Uterus (tissue), 4 donors: ENCODE measurements around the gene CNOT3. TPM values are rescaled to one million over a fixed set of nuclear protein-coding genes. Genes with fewer than 3 reads are reported as not detected.

Experiments
- DNase-seq, 2 donors: peaks; one replicate each; pipeline ENCODE4 v3.0.0-alpha.2; 2019 to 2020
- H3K27ac ChIP-seq, 2 donors: fragments of 200-600 bp; sonication (generic); 1 replicate in 1 of 2; 2 replicates in 1 of 2; pipeline ENCODE4 v1.5.1; 2016 to 2018
- H3K27me3 ChIP-seq, 2 donors: fragments of 200-600 bp; sonication (generic); one replicate each; pipeline ENCODE4 v1.5.1; 2018 to 2019; ENCODE audit warnings: control low read depth in 1 of 2
- H3K36me3 ChIP-seq, 2 donors: fragments of 200-600 bp; sonication (generic); one replicate each; pipeline ENCODE4 v1.5.1; 2019; ENCODE audit warnings: control low read depth in 1 of 2
- H3K4me1 ChIP-seq, 2 donors: fragments of 200-600 bp; sonication (generic); one replicate each; pipeline ENCODE4 v1.5.1; 2018 to 2019; ENCODE audit warnings: control low read depth in 1 of 2
- H3K4me3 ChIP-seq, 2 donors: fragments of 200-600 bp; sonication (generic); 1 replicate in 1 of 2; 2 replicates in 1 of 2; pipeline ENCODE4 v1.5.1; 2018 to 2019; ENCODE audit warnings: mild to moderate bottlenecking in 1 of 2
- H3K9me3 ChIP-seq, 2 donors: fragments of 200-600 bp; sonication (generic); one replicate each; pipeline ENCODE4 v1.5.1; 2019; ENCODE audit warnings: control low read depth in 1 of 2
- POLR2A ChIP-seq, 2 donors: fragments of 450-650 bp; IDR thresholded peaks; one replicate each; pipeline ENCODE4 v1.6.1; 2016; ENCODE audit warnings: antibody characterized with exemption in 2 of 2, mild to moderate bottlenecking in 1 of 2, moderate library complexity in 1 of 2
- intact Hi-C: fragments of 100-400 bp; cut with DNase I; formaldehyde crosslinking; loops from one replicate; pipeline ENCODE4 v1.15.1; 2023; ENCODE audit warnings: low total_unique reads
- total RNA-seq, 4 donors: library from RNA; depleted of rRNA in 3 of 4; stranded (reverse); fragments of >200 nt in 3 of 4; gene quantifications; one replicate each; pipeline versions ENCODE4 v1.1.0 to v1.2.4, GENCODE V29; 2014 to 2023
- TF ChIP-seq, protein P1 (sequence below), 4 experiments: fragments of 200-600 bp in 2 of 4; fragments of 450-650 bp in 2 of 4; sonication (generic) in 2 of 4; IDR thresholded peaks; one replicate each; pipeline ENCODE4 v1.5.1; 2016 to 2019; ENCODE audit warnings: antibody characterized with exemption in 4 of 4, mild to moderate bottlenecking in 2 of 4, moderate library complexity in 1 of 4
- donor health status: DM: yes; HTN: yes; CAD: no.

CNOT3 gene
- total RNA-seq, 4 donors from 2014 or later: 0.88 to 41.6 (median 9.9) TPM

DNA sequence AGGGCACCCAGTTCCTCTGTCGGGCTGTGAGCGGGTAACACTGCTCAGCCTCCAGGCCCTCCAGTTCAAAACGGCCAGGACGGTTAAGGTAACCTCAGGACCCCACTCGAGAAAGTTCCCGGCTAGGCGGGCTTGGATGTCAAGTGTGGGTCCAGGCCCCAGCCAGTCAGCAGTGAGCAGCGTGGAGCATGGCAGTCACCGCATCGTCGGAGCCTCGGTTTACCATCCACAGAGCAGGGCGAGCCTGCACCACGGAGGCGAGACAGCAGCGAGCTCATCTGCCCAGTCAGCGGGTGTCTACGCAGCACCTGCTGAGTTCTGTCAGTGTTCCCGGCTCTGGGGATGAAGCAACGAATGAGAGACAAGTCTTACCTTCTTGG lies 8.0 kb upstream of the CNOT3 start:
- Histone ChIP-seq H3K4me3 (no peak overlapping the region), H3K27ac (no peak overlapping the region), H3K27me3 (no peaks in the 10 kb centered on the region), H3K4me1 (no peaks in the 10 kb centered on the region), H3K36me3 (no peaks in the 10 kb centered on the region), H3K9me3 (no peaks in the 10 kb centered on the region)
- intact Hi-C loops: no loop called here
- no peak for DNase-seq
- no peak for TF ChIP-seq POLR2A (IDR thresholded peaks at IDR 0.05)
- TF ChIP-seq, protein P1, sequence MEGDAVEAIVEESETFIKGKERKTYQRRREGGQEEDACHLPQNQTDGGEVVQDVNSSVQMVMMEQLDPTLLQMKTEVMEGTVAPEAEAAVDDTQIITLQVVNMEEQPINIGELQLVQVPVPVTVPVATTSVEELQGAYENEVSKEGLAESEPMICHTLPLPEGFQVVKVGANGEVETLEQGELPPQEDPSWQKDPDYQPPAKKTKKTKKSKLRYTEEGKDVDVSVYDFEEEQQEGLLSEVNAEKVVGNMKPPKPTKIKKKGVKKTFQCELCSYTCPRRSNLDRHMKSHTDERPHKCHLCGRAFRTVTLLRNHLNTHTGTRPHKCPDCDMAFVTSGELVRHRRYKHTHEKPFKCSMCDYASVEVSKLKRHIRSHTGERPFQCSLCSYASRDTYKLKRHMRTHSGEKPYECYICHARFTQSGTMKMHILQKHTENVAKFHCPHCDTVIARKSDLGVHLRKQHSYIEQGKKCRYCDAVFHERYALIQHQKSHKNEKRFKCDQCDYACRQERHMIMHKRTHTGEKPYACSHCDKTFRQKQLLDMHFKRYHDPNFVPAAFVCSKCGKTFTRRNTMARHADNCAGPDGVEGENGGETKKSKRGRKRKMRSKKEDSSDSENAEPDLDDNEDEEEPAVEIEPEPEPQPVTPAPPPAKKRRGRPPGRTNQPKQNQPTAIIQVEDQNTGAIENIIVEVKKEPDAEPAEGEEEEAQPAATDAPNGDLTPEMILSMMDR (IDR thresholded peaks at IDR 0.05): no peak

DNA sequence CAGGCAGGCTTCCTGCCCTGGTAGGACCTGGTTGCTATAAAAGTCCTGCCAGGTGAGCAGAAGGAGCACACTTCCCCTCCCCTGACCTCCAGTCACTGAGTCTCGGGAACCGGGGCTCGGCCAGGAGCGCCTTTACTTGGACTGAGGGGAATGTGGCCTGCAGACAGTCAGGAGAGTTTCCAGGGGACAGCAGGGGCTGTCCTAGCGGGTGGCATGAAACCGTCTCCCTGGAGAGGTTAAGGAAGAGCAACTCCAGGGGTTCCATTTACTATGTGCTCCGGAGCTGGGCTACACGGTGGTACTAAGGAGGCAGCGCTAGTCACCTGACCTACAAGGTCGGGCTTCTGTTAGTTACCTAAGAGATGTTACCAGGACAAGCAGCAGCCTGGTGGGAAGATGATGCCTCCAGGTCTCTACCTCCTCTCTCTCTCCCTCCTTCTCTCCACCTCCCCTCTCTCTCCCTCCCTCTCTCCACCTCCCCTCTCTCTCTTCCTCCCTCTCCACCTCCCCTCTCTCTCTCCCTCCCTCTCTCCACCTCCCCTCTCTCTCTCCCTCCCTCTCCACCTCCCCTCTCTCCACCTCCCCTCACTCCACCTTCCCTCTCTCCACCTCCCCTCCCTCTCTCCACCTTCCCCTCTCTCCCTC lies 4.1 kb upstream of the CNOT3 start:
- TF ChIP-seq POLR2A (IDR thresholded peaks at IDR 0.05): no peak
- TF ChIP-seq, protein P1 (IDR thresholded peaks at IDR 0.05): no peak
- Histone ChIP-seq H3K27ac (no peak overlapping the region), H3K4me3 (no peak overlapping the region), H3K9me3 (no peaks in the 10 kb centered on the region), H3K27me3 (no peaks in the 10 kb centered on the region), H3K36me3 (no peaks in the 10 kb centered on the region), H3K4me1 (peaks cover 0 to 4% of the 10 kb centered on the region in 2 donors)
- intact Hi-C loops: no loop called here
- no peak for DNase-seq

DNA sequence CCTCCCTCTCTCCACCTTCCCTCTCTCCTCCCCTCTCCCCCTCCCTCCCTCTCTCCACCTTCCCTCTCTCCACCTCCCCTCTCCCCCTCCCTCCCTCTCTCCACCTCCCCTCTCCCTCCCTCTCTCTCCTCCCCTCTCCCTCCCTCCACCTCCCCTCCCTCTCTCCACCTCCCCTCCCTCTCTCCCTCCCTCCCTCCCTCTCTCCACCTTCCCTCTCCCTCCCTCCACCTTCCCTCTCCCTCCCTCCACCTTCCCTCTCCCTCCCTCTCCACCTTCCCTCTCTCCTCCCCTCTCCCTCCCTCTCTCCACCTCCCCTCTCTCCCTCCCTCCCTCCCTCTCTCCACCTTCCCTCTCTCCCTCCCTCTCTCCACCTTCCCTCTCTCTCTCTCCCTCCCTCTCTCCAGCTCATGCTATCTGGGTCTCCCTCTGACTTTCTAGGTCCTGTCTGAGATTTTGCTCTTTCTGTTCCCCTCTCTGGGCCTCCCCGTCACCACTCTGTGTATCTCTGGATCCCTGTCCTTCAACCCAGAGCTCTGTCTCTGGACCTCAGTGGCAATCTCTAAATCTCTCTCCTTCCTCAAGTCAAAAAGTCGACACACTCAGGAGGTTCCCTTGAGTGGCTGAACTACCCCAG lies 3.5 kb upstream of the CNOT3 start:
- TF ChIP-seq, protein P1 (IDR thresholded peaks at IDR 0.05): no peak
- TF ChIP-seq POLR2A (IDR thresholded peaks at IDR 0.05): no peak
- Histone ChIP-seq H3K4me1 (peaks cover 0 to 10% of the 10 kb centered on the region in 2 donors), H3K9me3 (no peaks in the 10 kb centered on the region), H3K36me3 (no peaks in the 10 kb centered on the region), H3K27me3 (no peaks in the 10 kb centered on the region), H3K27ac (no peak overlapping the region), H3K4me3 (no peak overlapping the region)
- no peak for DNase-seq
- intact Hi-C loops: no loop called here

DNA sequence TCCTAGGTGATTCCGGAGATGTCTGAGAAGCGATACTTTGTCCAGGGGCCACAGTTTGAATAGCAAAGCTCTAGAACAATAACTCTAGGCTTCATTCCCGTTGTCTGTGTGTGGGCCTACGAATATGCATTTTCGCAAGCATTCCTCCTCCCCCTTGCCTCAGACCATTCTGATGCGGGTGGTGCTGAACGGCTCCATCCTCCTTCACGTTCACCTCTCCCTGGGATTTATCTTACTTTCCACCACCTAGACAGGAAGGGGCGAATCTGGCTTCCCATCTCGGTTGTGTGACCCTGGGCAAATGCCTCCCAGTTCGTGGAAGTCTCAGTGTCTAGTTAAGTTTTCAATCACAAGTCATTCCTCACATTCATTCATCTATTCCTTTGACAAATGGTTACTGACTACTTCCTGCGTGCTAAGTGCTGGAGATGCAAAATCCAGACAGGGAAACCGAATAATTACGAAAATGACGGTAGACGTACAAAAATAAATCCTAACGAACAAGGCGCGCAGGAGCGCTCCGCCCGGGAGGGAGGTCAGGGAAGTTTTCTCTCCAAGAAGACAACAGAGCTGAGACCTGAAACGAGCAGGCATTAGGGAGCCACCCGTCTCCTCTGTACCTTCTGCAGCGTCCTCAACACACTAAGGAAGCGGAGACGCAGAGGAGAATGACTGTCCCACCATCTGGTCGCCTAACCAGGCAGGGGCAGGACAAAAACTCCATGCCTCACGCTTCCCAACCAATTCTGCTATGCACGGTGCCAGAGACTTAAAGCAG lies 1.3 kb upstream of the CNOT3 start:
- Histone ChIP-seq H3K27ac (peak overlapping the region; percentile 33 to 41), H3K4me1 (peaks cover 0 to 18% of the 10 kb centered on the region in 2 donors), H3K9me3 (no peaks in the 10 kb centered on the region), H3K4me3 (peak overlapping the region; percentile 10 to 24), H3K27me3 (no peaks in the 10 kb centered on the region), H3K36me3 (no peaks in the 10 kb centered on the region)
- intact Hi-C loops: no loop called here
- no peak for DNase-seq
- no peak for TF ChIP-seq POLR2A (IDR thresholded peaks at IDR 0.05)
- TF ChIP-seq, protein P1 (IDR thresholded peaks at IDR 0.05): no peak
